Liver (tissue), 9 donors: ENCODE results near the gene JMJD4. TPM values are rescaled to one million over a fixed set of nuclear protein-coding genes. Genes with fewer than 3 reads are reported as not detected.

ENCODE experiments used
- DNase-seq: peaks from one replicate; pipeline ENCODE4 v3.0.0-alpha.2; 2017; ENCODE audit warnings: low spot score
- H3K27ac ChIP-seq, 2 donors: one replicate each; pipeline ENCODE4 v1.7.0; 2013; ENCODE audit warnings: inconsistent platforms in 2 of 2, low read length in 2 of 2, control low read depth in 1 of 2, low read depth in 1 of 2, mild to moderate bottlenecking in 1 of 2
- H3K27me3 ChIP-seq, 4 donors: one replicate each; pipeline versions ENCODE4 v1.6.1 to v1.7.0; 2013; ENCODE audit warnings: low read length in 3 of 4, inconsistent platforms in 1 of 4, mild to moderate bottlenecking in 1 of 4, moderate library complexity in 1 of 4; ENCODE audit not compliant: control insufficient read depth in 4 of 4, insufficient read depth in 4 of 4
- H3K36me3 ChIP-seq, 4 donors: one replicate each; pipeline versions ENCODE4 v1.6.1 to v1.7.0; 2013; ENCODE audit warnings: low read length in 3 of 4, mild to moderate bottlenecking in 3 of 4, low read depth in 1 of 4, moderate library complexity in 1 of 4; ENCODE audit not compliant: control insufficient read depth in 4 of 4, insufficient read depth in 3 of 4
- H3K4me1 ChIP-seq, 4 donors: one replicate each; pipeline versions ENCODE4 v1.6.1 to v1.7.0; 2013; ENCODE audit warnings: low read length in 3 of 4, mild to moderate bottlenecking in 3 of 4, moderate library complexity in 1 of 4; ENCODE audit not compliant: control insufficient read depth in 4 of 4, insufficient read depth in 4 of 4
- H3K4me3 ChIP-seq, 3 donors: one replicate each; pipeline versions ENCODE4 v1.6.1 to v1.7.0; 2013; ENCODE audit warnings: low read length in 3 of 3, control low read depth in 1 of 3, low read depth in 1 of 3, mild to moderate bottlenecking in 1 of 3
- H3K9ac ChIP-seq, 2 donors: one replicate each; pipeline ENCODE4 v1.7.0; 2013; ENCODE audit warnings: low read length in 2 of 2, mild to moderate bottlenecking in 2 of 2, moderate library complexity in 2 of 2, control low read depth in 1 of 2, low read depth in 1 of 2
- H3K9me3 ChIP-seq, 4 donors: one replicate each; pipeline versions ENCODE4 v1.6.1 to v1.7.0; 2013; ENCODE audit warnings: low read length in 3 of 4; ENCODE audit not compliant: control insufficient read depth in 4 of 4
- CTCF ChIP-seq: fragments of 150-350 bp; IDR thresholded peaks from 2 replicates; pipeline ENCODE4 v1.5.1; 2017; ENCODE audit warnings: improper control_type of control experiment, low read depth, low read length; ENCODE audit not compliant: missing input control
- EGR1 ChIP-seq, 2 donors: IDR thresholded peaks; 2 replicates each; pipeline ENCODE4 v1.6.1; 2016 to 2018; ENCODE audit warnings: antibody characterized with exemption in 2 of 2, low read depth in 2 of 2
- FOXA2 ChIP-seq: IDR thresholded peaks from 2 replicates; pipeline ENCODE4 v1.6.1; 2016; ENCODE audit warnings: antibody characterized with exemption
- GABPA ChIP-seq, 2 donors: IDR thresholded peaks in 1 of 2; conservative IDR thresholded peaks in 1 of 2; 2 replicates each; pipeline ENCODE4 v1.6.1; 2016; ENCODE audit warnings: antibody characterized with exemption in 2 of 2, mild to moderate bottlenecking in 1 of 2, moderate library complexity in 1 of 2
- HNF4A ChIP-seq, 2 donors: conservative IDR thresholded peaks; 2 replicates each; pipeline ENCODE4 v1.6.1; 2016; ENCODE audit warnings: antibody characterized with exemption in 2 of 2, mild to moderate bottlenecking in 2 of 2
- HNF4G ChIP-seq: IDR thresholded peaks from 2 replicates; pipeline ENCODE4 v1.6.1; 2016; ENCODE audit warnings: antibody characterized with exemption
- JUND ChIP-seq, 2 donors: IDR thresholded peaks; 2 replicates each; pipeline ENCODE4 v1.6.1; 2016; ENCODE audit warnings: antibody characterized with exemption in 2 of 2
- MAX ChIP-seq: IDR thresholded peaks from 2 replicates; pipeline ENCODE4 v1.6.1; 2016; ENCODE audit warnings: antibody characterized with exemption
- NR2F2 ChIP-seq: IDR thresholded peaks from 2 replicates; pipeline ENCODE4 v1.6.1; 2016; ENCODE audit warnings: antibody characterized with exemption
- RAD21 ChIP-seq, 2 donors: IDR thresholded peaks; 2 replicates each; pipeline ENCODE4 v1.6.1; 2016; ENCODE audit warnings: antibody characterized with exemption in 2 of 2, mild to moderate bottlenecking in 2 of 2
- REST ChIP-seq: IDR thresholded peaks from 2 replicates; pipeline ENCODE4 v1.6.1; 2016; ENCODE audit warnings: antibody characterized with exemption, mild to moderate bottlenecking
- RXRA ChIP-seq, 2 donors: IDR thresholded peaks; 2 replicates each; pipeline ENCODE4 v1.6.1; 2017 to 2018; ENCODE audit warnings: antibody characterized with exemption in 2 of 2, mild to moderate bottlenecking in 1 of 2
- SP1 ChIP-seq: IDR thresholded peaks from 2 replicates; pipeline ENCODE4 v1.6.1; 2018; ENCODE audit warnings: antibody characterized with exemption, mild to moderate bottlenecking
- TAF1 ChIP-seq: conservative IDR thresholded peaks from 2 replicates; pipeline ENCODE4 v1.6.1; 2016; ENCODE audit warnings: antibody characterized with exemption, mild to moderate bottlenecking
- YY1 ChIP-seq: IDR thresholded peaks from 2 replicates; pipeline ENCODE4 v1.6.1; 2016; ENCODE audit warnings: antibody characterized with exemption, mild to moderate bottlenecking
- WGBS: extraction: QIAGEN DNeasy Blood & Tissue Kit; methylation state at CpG from one replicate; pipeline ENCODE4 v1.1.7; 2013; 5-methylcytosine and 5-hydroxymethylcytosine counted together
- polyA plus RNA-seq, 2 donors: library from polyadenylated mRNA; stranded (reverse) in 1 of 2; unstranded in 1 of 2; fragments of 200-250 nt in 1 of 2; fragments of >200 nt in 1 of 2; fragmentation: Nextera tagmentation in 1 of 2; extraction: Ambion mirVana in 1 of 2; gene quantifications; one replicate each; pipeline versions ENCODE4 v1.2.1 to v1.2.3, GENCODE V29; 2013 to 2015
- total RNA-seq, 2 donors: library from RNA; depleted of rRNA; stranded (reverse); fragments of >200 nt; gene quantifications; one replicate each; pipeline ENCODE4 v1.2.3, GENCODE V29; 2014
- donor health status: healthy.
- donor health status: healthy.
- donor health status: healthy.
- donor health status: healthy.
- donor health status: healthy.

The JMJD4 gene
- total and polyA plus RNA-seq, 4 donors: 12.4 to 22.1 (median 14.1) TPM

- WGBS: 1% methylated on average over 51 of the region's 51 CpGs
Measured at GRCh38 chr1:227728059-227728891, 6.8 kb downstream of the JMJD4 start.

GRCh38 chr1:227726924-227727599 lies 8.0 kb downstream of the JMJD4 start:
- WGBS: 90% methylated on average over 6 of the region's 6 CpGs
- no peak overlapping the region for H3K4me3 ChIP-seq
- H3K36me3 ChIP-seq: peaks cover 0 to 2% (median under 1%) of the 10 kb centered on the region in 4 donors
- H3K9me3 ChIP-seq: peaks cover 0 to under 1% (median 0%) of the 10 kb centered on the region in 4 donors
- no peak for DNase-seq
- H3K27me3 ChIP-seq: no peaks in the 10 kb centered on the region
- no peak overlapping the region for H3K27ac ChIP-seq
- H3K9ac ChIP-seq: no peak overlapping the region
- H3K4me1 ChIP-seq: peaks cover 18 to 40% (median 35%) of the 10 kb centered on the region in 4 donors
- no peak for TF ChIP-seq SP1
- no peak for TF ChIP-seq RAD21 (IDR thresholded peaks at IDR 0.05)
- TF ChIP-seq YY1: no peak
- TF ChIP-seq HNF4A (conservative IDR thresholded peaks at IDR 0.05): no peak
- TF ChIP-seq NR2F2: no peak
- TF ChIP-seq CTCF: no peak
- no peak for TF ChIP-seq REST
- TF ChIP-seq HNF4G: no peak
- no peak for TF ChIP-seq MAX
- TF ChIP-seq TAF1: no peak
- no peak for TF ChIP-seq JUND (IDR thresholded peaks at IDR 0.05)
- no peak for TF ChIP-seq RXRA (IDR thresholded peaks at IDR 0.05)
- no peak for TF ChIP-seq FOXA2
- no peak for TF ChIP-seq EGR1 (IDR thresholded peaks at IDR 0.05; ENCODE audit: low read depth in 2 of 2)
- TF ChIP-seq GABPA (IDR thresholded peaks at IDR 0.05 in 1 of 2, conservative IDR thresholded peaks at IDR 0.05 in 1 of 2): no peak

More at GRCh38 chr1:227728059-227728891, 6.8 kb downstream of the JMJD4 start:
- Histone ChIP-seq H3K27ac (peak overlapping the region; percentile 80 to 87), H3K9ac (peak overlapping the region; percentile 72 to 73), H3K36me3 (peaks cover 0 to 15% (median 2%) of the 10 kb centered on the region in 4 donors), H3K9me3 (no peaks in the 10 kb centered on the region), H3K4me3 (peak overlapping the region; percentile 64 to 83 (median 70)), H3K4me1 (peaks cover 18 to 52% (median 43%) of the 10 kb centered on the region in 4 donors), H3K27me3 (no peaks in the 10 kb centered on the region)
- peak; percentile 76 for DNase-seq
- peak; percentile 22 to 24 for TF ChIP-seq RXRA (IDR thresholded peaks at IDR 0.05)
- no peak for TF ChIP-seq REST
- TF ChIP-seq HNF4A (conservative IDR thresholded peaks at IDR 0.05): peak in 1 of 2 donors; percentile 14
- TF ChIP-seq NR2F2: no peak
